GM23338 (cell line): ENCODE data around the gene QSOX1.

ENCODE experiments used
- CTCF ChIP-seq, 2 experiments: fragments of 200-600 bp in 1 of 2; sonication (generic) in 1 of 2; conservative IDR thresholded peaks; 2 replicates each; pipeline versions ENCODE4 v1.5.1 to v1.6.1; 2016 to 2017; ENCODE audit warnings: antibody characterized with exemption in 2 of 2, low read depth in 2 of 2, mild to moderate bottlenecking in 2 of 2, moderate library complexity in 1 of 2
- ETS1 ChIP-seq: IDR thresholded peaks from 2 replicates; pipeline ENCODE4 v1.6.1; 2016; ENCODE audit warnings: antibody characterized with exemption
- EZH2 ChIP-seq: fragments of 200-600 bp; sonication (generic); IDR thresholded peaks from one replicate; pipeline ENCODE4 v1.8.0; 2017; ENCODE audit warnings: antibody characterized with exemption, mild to moderate bottlenecking, low read depth; ENCODE audit not compliant: unreplicated experiment
- NANOG ChIP-seq: IDR thresholded peaks from 2 replicates; pipeline ENCODE4 v1.6.1; 2016; ENCODE audit warnings: antibody characterized with exemption, borderline replicate concordance
- POLR2AphosphoS5 ChIP-seq: IDR thresholded peaks from 2 replicates; pipeline ENCODE4 v1.6.1; 2016; ENCODE audit warnings: antibody characterized with exemption, low read depth

- no peak for TF ChIP-seq POLR2AphosphoS5
- TF ChIP-seq CTCF (conservative IDR thresholded peaks at IDR 0.05; ENCODE audit: low read depth in 2 of 2): no peak
- TF ChIP-seq ETS1: no peak
- TF ChIP-seq EZH2: no peak
- no peak for TF ChIP-seq NANOG
Measured at GRCh38 chr1:180155182-180155682, 563 bp downstream of the QSOX1 start.
